DMS79 (cell line): ENCODE results near the gene MCC.

Experiments
- DNase-seq: peaks from one replicate; lab custom pipeline; 2025; lab: John Stamatoyannopoulos, UW

MCC gene

GRCh38 chr5:113202287-113202686 is 286.0 kb downstream of the MCC start:
- no peak for DNase-seq

GRCh38 chr5:113201715-113202114 is 286.5 kb downstream of the MCC start:
- no peak for DNase-seq

GRCh38 chr5:113199122-113199905 is 288.9 kb downstream of the MCC start:
- no peak for DNase-seq

- no peak for DNase-seq
Observed at GRCh38 chr5:113197456-113198200, 290.6 kb downstream of the MCC start.

GRCh38 chr5:113195771-113196170 is 292.5 kb downstream of the MCC start:
- DNase-seq: no peak

GRCh38 chr5:113195251-113195650 is 293.0 kb downstream of the MCC start:
- no peak for DNase-seq

GRCh38 chr5:113194591-113194990 is 293.7 kb downstream of the MCC start:
- no peak for DNase-seq

- no peak for DNase-seq
Observed at GRCh38 chr5:113194125-113194524, 294.1 kb downstream of the MCC start.

- DNase-seq: no peak
Observed at GRCh38 chr5:113193311-113193978, 294.8 kb downstream of the MCC start.

GRCh38 chr5:113192541-113192940 is 295.7 kb downstream of the MCC start:
- no peak for DNase-seq

GRCh38 chr5:113190347-113190746 is 297.9 kb downstream of the MCC start:
- no peak for DNase-seq

GRCh38 chr5:113189291-113189690 is 299.0 kb downstream of the MCC start:
- no peak for DNase-seq

- no peak for DNase-seq
Observed at GRCh38 chr5:113188436-113188835, 299.8 kb downstream of the MCC start.

- no peak for DNase-seq
Observed at GRCh38 chr5:113187906-113188305, 300.3 kb downstream of the MCC start.

- no peak for DNase-seq
Observed at GRCh38 chr5:113186061-113186460, 302.2 kb downstream of the MCC start.

- DNase-seq: no peak
Observed at GRCh38 chr5:113183694-113184093, 304.6 kb downstream of the MCC start.

- DNase-seq: no peak
Observed at GRCh38 chr5:113182658-113183344, 305.5 kb downstream of the MCC start.

GRCh38 chr5:113181853-113182490 is 306.3 kb downstream of the MCC start:
- DNase-seq: no peak

GRCh38 chr5:113181409-113181808 is 306.8 kb downstream of the MCC start:
- no peak for DNase-seq

- no peak for DNase-seq
Observed at GRCh38 chr5:113179156-113179555, 309.1 kb downstream of the MCC start.

- DNase-seq: peak; percentile 21
Observed at GRCh38 chr5:113178073-113178779, 310.0 kb downstream of the MCC start.
